Measurements from ENCODE around the gene TMEM115. TPM values are rescaled to one million over a fixed set of nuclear protein-coding genes. Genes with fewer than 3 reads are reported as not detected.

Gene TMEM115
- total RNA-seq, 1 experiment from 2014 or later = 29.4 TPM

DNA sequence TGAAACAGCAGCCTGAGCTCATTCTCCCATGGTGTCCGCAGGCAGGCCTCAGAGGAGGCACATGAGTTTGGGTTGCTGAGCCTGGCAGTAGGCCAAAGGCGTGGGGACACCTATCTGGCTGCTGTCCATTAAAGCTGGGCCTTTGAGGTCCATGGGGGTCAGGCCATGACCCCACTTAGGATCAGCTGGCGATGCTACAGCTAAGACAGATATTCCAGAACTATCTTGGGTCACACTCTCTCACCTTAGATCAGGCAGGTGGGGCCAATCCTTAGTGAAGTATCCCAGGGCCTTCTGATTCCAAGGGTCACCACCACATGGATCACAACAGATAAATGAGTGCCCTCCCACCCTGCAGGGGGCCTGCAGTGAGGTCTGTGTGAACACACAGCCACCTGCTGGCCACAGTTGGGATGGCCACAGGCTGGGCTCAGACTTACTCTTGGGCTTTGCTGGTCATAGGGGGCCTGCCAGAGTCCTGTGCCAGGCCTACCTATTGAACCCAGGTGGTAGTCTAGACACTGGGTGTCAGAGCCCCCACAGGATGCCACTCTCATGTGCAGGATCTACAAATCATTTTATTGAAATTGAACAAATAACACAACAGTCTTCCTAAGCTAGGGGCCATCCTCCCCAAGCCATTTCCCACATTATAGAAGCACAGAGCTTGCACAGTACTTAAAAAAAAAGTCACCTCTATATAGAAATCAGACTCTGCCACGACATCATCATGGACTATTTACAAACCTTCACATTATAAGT is 34.8 kb downstream of the TMEM115 start:
- H3K9me3 Mint-ChIP-seq (ENCODE audit: low read depth, unreplicated experiment) = no peaks in the 10 kb centered on the region
- intact Hi-C loops (cut with micrococcal nuclease; ENCODE audit: unreplicated experiment) = loop anchor here (10.0 kb wide), 1 partner anchor 50 kb away; the partner anchor contains the start of gene LSMEM2
- no peak overlapping the region for H3K4me3 Mint-ChIP-seq (ENCODE audit: low read depth, unreplicated experiment)
- BruUV-seq (replicated peaks) = no TSS peak
- CTCF ChIA-PET = interaction anchor here (0.7 to 1.6 kb wide), 5 partner anchors 11 to 64 kb away, joined by 4 to 7 read pairs (median 4); partner anchors contain the start of genes HYAL1, HYAL3 and NAA80
- no peaks in the 10 kb centered on the region for H3K4me1 Mint-ChIP-seq (ENCODE audit: low read depth, unreplicated experiment)
- DNase-seq = peak; percentile 79
- TF ChIP-seq, protein P1, sequence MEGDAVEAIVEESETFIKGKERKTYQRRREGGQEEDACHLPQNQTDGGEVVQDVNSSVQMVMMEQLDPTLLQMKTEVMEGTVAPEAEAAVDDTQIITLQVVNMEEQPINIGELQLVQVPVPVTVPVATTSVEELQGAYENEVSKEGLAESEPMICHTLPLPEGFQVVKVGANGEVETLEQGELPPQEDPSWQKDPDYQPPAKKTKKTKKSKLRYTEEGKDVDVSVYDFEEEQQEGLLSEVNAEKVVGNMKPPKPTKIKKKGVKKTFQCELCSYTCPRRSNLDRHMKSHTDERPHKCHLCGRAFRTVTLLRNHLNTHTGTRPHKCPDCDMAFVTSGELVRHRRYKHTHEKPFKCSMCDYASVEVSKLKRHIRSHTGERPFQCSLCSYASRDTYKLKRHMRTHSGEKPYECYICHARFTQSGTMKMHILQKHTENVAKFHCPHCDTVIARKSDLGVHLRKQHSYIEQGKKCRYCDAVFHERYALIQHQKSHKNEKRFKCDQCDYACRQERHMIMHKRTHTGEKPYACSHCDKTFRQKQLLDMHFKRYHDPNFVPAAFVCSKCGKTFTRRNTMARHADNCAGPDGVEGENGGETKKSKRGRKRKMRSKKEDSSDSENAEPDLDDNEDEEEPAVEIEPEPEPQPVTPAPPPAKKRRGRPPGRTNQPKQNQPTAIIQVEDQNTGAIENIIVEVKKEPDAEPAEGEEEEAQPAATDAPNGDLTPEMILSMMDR (IDR thresholded peaks at IDR 0.05; ENCODE audit: unreplicated experiment) = peak; percentile 89
- no peaks in the 10 kb centered on the region for H3K27me3 Mint-ChIP-seq (ENCODE audit: unreplicated experiment)
- H3K27ac Mint-ChIP-seq (ENCODE audit: unreplicated experiment) = no peak overlapping the region
- peaks cover 44% of the 10 kb centered on the region for H3K36me3 Mint-ChIP-seq (ENCODE audit: insufficient read depth, unreplicated experiment)

DNA sequence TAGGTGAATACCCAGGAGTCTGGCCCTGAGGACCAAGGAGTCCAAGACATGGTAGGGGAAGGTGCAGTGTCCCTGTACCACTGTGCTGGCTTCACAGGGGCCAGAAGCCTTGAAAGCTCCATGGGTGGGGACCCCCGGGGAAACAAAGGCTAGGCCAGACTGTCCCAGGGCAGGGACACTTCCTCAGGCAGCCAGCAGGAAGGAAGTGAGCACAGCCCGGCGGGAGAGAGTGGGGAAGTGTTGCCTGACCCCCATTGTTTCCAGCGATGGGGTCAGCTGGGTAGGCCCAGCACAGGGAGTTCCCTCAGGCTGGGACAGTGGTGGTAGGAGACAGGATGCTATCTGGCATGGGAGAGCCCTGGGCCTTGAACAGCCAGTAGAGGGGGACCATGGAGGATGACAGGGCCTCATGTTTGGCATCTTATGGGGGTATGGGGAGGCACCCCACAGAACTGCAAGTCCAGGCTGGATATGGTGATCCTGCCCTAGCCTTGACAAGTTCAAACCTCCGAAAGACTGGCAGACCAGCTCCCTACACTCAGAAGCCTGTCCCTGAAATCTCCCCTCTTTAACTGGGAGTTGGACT is 35.6 kb downstream of the TMEM115 start:
- intact Hi-C loops (cut with micrococcal nuclease; ENCODE audit: unreplicated experiment) = loop anchor here (10.0 kb wide), 1 partner anchor 49 kb away; the partner anchor contains the start of gene LSMEM2
- Mint-ChIP-seq H3K4me3 (ENCODE audit: low read depth, unreplicated experiment) (no peak overlapping the region), H3K36me3 (ENCODE audit: insufficient read depth, unreplicated experiment) (peaks cover 43% of the 10 kb centered on the region), H3K27ac (ENCODE audit: unreplicated experiment) (no peak overlapping the region), H3K9me3 (ENCODE audit: low read depth, unreplicated experiment) (no peaks in the 10 kb centered on the region), H3K27me3 (ENCODE audit: unreplicated experiment) (no peaks in the 10 kb centered on the region), H3K4me1 (ENCODE audit: low read depth, unreplicated experiment) (no peaks in the 10 kb centered on the region)
- TF ChIP-seq, protein P1 (IDR thresholded peaks at IDR 0.05; ENCODE audit: unreplicated experiment) = no peak
- CTCF ChIA-PET = interaction anchor here (0.7 to 1.6 kb wide), 4 partner anchors 12 to 64 kb away, joined by 4 to 7 read pairs (median 4); partner anchors contain the start of gene HYAL1
- DNase-seq = no peak
- no TSS peak for BruUV-seq (replicated peaks)

DNA sequence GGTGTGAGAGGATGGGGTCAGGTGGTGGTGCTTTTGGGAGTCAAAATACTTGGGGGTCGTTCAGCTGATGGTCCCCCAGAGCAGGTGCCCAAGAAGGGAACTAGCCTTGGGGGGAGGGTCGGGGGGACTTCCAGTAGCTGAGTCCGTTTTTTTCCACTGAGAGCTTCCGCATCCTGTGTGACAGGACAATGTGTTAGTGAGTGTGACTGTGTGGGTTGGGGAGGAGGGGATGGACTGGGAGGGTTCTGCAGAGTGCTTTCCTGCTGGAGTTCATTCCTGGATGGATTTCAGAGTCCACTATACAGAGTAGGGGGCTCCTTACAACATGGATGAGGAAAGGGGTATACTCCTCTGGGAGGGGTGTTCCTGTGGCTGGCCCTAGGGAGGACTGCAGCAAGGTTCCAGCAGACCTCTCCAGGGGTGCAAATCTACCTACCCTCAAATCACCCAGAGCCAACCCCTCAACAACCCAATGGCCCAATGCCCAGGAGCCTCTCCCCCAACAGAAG is 36.2 kb downstream of the TMEM115 start:
- CTCF ChIA-PET = no interaction called here
- Mint-ChIP-seq H3K9me3 (ENCODE audit: low read depth, unreplicated experiment) (no peaks in the 10 kb centered on the region), H3K4me1 (ENCODE audit: low read depth, unreplicated experiment) (no peaks in the 10 kb centered on the region), H3K4me3 (ENCODE audit: low read depth, unreplicated experiment) (no peak overlapping the region), H3K36me3 (ENCODE audit: insufficient read depth, unreplicated experiment) (peaks cover 43% of the 10 kb centered on the region), H3K27me3 (ENCODE audit: unreplicated experiment) (no peaks in the 10 kb centered on the region), H3K27ac (ENCODE audit: unreplicated experiment) (no peak overlapping the region)
- intact Hi-C loops (cut with micrococcal nuclease; ENCODE audit: unreplicated experiment) = loop anchor here (10.0 kb wide), 1 partner anchor 48 kb away; the partner anchor contains the start of gene LSMEM2
- TF ChIP-seq, protein P1 (IDR thresholded peaks at IDR 0.05; ENCODE audit: unreplicated experiment) = no peak
- no peak for DNase-seq
- no TSS peak for BruUV-seq (replicated peaks)

DNA sequence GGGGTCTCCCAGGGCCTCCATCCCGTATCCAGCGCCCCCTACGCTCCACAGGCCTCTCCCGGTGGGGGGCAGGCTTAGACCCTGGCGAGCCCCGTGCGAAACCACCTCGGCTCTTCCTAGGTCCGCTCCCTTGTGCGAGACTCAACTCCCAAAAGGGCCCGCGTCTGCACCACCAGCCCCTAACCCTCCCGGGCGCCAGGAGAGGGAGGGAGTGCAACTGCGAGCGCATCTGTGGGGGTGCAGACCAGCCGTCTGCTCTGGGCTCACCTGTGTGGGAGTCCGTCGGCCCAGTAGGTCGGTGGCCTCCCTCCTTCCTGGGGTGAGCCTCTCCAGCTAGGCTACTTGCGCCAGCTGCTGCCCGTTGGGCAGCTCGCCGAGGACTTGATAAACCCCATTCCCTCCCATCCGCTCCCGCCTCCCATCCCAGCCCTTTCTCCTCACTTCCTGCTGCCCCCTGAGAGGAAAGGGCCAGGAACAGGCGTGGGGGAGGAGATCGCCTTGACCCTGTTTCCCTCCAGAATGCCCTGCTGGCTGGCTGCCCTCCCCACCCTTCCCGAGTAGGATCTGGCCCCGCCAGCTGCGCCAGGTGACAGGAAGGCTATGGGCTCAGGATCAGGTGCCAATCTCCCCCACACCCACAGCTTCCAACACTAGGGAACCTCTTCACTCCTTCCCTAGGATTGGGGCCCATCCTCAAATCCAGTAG is 36.8 kb downstream of the TMEM115 start, which contains the start of gene HYAL2:
HYAL2 (minus strand) TSS at position 360 of the 706 bp plus-strand sequence. CDS start 2,256 bp downstream, outside the sequence.
- BruUV-seq (replicated peaks) = no TSS peak

More for the DNA sequence above, 36.8 kb downstream of the TMEM115 start, which contains the start of gene HYAL2:
- Mint-ChIP-seq H3K4me3 (ENCODE audit: low read depth, unreplicated experiment) (peak within 1 kb of the TSS; percentile 74), H3K4me1 (ENCODE audit: low read depth, unreplicated experiment) (no peaks in the 10 kb centered on the region), H3K27ac (ENCODE audit: unreplicated experiment) (peak within 1 kb of the TSS; percentile 94), H3K27me3 (ENCODE audit: unreplicated experiment) (no peaks in the 10 kb centered on the region), H3K9me3 (ENCODE audit: low read depth, unreplicated experiment) (no peaks in the 10 kb centered on the region), H3K36me3 (ENCODE audit: insufficient read depth, unreplicated experiment) (peaks cover 38% of the 10 kb centered on the region)
- intact Hi-C loops (cut with micrococcal nuclease; ENCODE audit: unreplicated experiment) = loop anchor here (10.0 kb wide), 1 partner anchor 48 kb away; the partner anchor contains the start of gene LSMEM2
- DNase-seq = no peak
- TF ChIP-seq, protein P1 (IDR thresholded peaks at IDR 0.05; ENCODE audit: unreplicated experiment) = no peak
- CTCF ChIA-PET = no interaction called here
